GM12878 (cell line): ENCODE results near the gene OR6C70. TPM values are rescaled to one million over a fixed set of nuclear protein-coding genes. Genes with fewer than 3 reads are reported as not detected.

ENCODE experiments used
- ATAC-seq: fragments of 200-7000 bp; cut with Tn5 transposase; 3 replicates; pipeline ENCODE4 v1.9.1; 2020; ENCODE audit warnings: mild to moderate bottlenecking, moderate library complexity
- Bru-seq: library from RNA; stranded (reverse); fragments of 400-500 nt; gene quantifications from one replicate; lab custom pipeline; 2021; lab: Mats Ljungman, UMichigan
- BruChase-seq, 2 experiments: library from RNA; stranded (reverse); fragments of 400-500 nt; gene quantifications; one replicate each; lab custom pipeline; 2021; lab: Mats Ljungman, UMichigan
- BruUV-seq: library from RNA; stranded (reverse); fragments of 400-500 nt; replicated peaks from 2 replicates; lab custom pipeline; 2021; lab: Mats Ljungman, UMichigan
- CTCF ChIA-PET: fragments of 300-600 bp; sonication (Branson Sonifier 250); formaldehyde crosslinking; extraction: SDS; loops from one replicate; lab custom pipeline; 2021; ENCODE audit warnings: inconsistent platforms; lab: Yijun Ruan, JAX
- POLR2A ChIA-PET: fragments of 350-600 bp; formaldehyde crosslinking; extraction: SDS; loops from one replicate; lab custom pipeline; 2021; ENCODE audit warnings: inconsistent platforms; lab: Charles Lee
- RAD21 ChIA-PET: fragments of 300-600 bp; sonication (Branson Sonifier 250); formaldehyde crosslinking; loops from one replicate; lab custom pipeline; 2023; ENCODE audit warnings: antibody characterized with exemption; ENCODE audit not compliant: unreplicated experiment; lab: Charles Lee
- SMC1A ChIA-PET: fragments of 300-600 bp; sonication (Branson Sonifier 250); formaldehyde crosslinking; loops from one replicate; lab custom pipeline; 2023; ENCODE audit not compliant: unreplicated experiment, uncharacterized antibody; lab: Charles Lee
- DNase-seq: peaks from one replicate; pipeline ENCODE4 v3.0.0-alpha.2; 2011; ENCODE audit warnings: low read depth, low spot score
- FAIRE-seq: peaks from 3 replicates; lab custom pipeline; 2011; peaks lifted over from hg19 to GRCh38; lab: Jason Lieb, UNC
- H2AFZ ChIP-seq: 2 replicates; pipeline ENCODE4 v1.6.0; 2011; ENCODE audit warnings: low read depth, low read length, control low read depth; ENCODE audit not compliant: control insufficient read depth
- H3K27ac ChIP-seq: 2 replicates; pipeline ENCODE4 v1.5.1; 2011; ENCODE audit warnings: control low read depth; ENCODE audit not compliant: control insufficient read depth, insufficient read depth
- H3K27me3 ChIP-seq, 2 experiments: replicated peaks in 1 of 2; 2 replicates each; pipeline versions ENCODE4 v1.6.0 to v1.6.1; 2011; ENCODE audit warnings: low read length in 1 of 2; ENCODE audit not compliant: control insufficient read depth in 2 of 2, insufficient read depth in 2 of 2
- H3K36me3 ChIP-seq, 2 experiments: 2 replicates each; pipeline ENCODE4 v1.5.1; 2011; ENCODE audit warnings: low read length in 1 of 2; ENCODE audit not compliant: control insufficient read depth in 2 of 2, insufficient read depth in 2 of 2
- H3K4me1 ChIP-seq: 2 replicates; pipeline ENCODE4 v1.6.1; 2011; ENCODE audit warnings: mild to moderate bottlenecking, low read length, moderate library complexity, mixed read lengths; ENCODE audit not compliant: control insufficient read depth, insufficient read depth
- H3K4me2 ChIP-seq: 2 replicates; pipeline ENCODE4 v1.6.0; 2011; ENCODE audit warnings: control low read depth; ENCODE audit not compliant: control insufficient read depth, insufficient read depth
- H3K4me3 ChIP-seq: fragments of 200-600 bp; sonication (generic); 2 replicates; pipeline ENCODE4 v1.5.1; 2016
- H3K79me2 ChIP-seq: 2 replicates; pipeline ENCODE4 v1.6.0; 2011; ENCODE audit warnings: low read length; ENCODE audit not compliant: control insufficient read depth, insufficient read depth
- H3K9ac ChIP-seq: 2 replicates; pipeline ENCODE4 v1.8.0; 2011; ENCODE audit warnings: low read length, control low read depth, mixed read lengths; ENCODE audit not compliant: control insufficient read depth, insufficient read depth
- H3K9me3 ChIP-seq: replicated peaks from 3 replicates; pipeline ENCODE4 v1.5.1; 2011; ENCODE audit warnings: mild to moderate bottlenecking, low read length; ENCODE audit not compliant: control insufficient read depth, insufficient read depth
- H4K20me1 ChIP-seq: 2 replicates; pipeline ENCODE4 v1.6.0; 2011; ENCODE audit not compliant: control insufficient read depth, insufficient read depth
- ATF7 ChIP-seq: fragments of 450-650 bp; IDR thresholded peaks from 2 replicates; pipeline ENCODE4 v1.6.1; 2016; ENCODE audit warnings: low read depth, mild to moderate bottlenecking
- CEBPB ChIP-seq, 2 experiments: fragments of 150-350 bp in 1 of 2; IDR thresholded peaks; 2 replicates each; pipeline ENCODE4 v1.6.1; 2012 to 2014; ENCODE audit warnings: low read depth in 2 of 2, low read length in 2 of 2, borderline replicate concordance in 1 of 2, inconsistent platforms in 1 of 2
- CHD1 ChIP-seq: IDR thresholded peaks from 2 replicates; pipeline ENCODE4 v1.6.1; 2012; ENCODE audit warnings: low read depth, low read length, improper control_type of control experiment
- NRF1 ChIP-seq: conservative IDR thresholded peaks from 2 replicates; pipeline ENCODE4 v1.6.1; 2011; ENCODE audit warnings: mild to moderate bottlenecking, low read depth, low read length, improper control_type of control experiment
- POU2F2 ChIP-seq: IDR thresholded peaks from 3 replicates; pipeline ENCODE4 v1.6.1; 2011; ENCODE audit warnings: low read depth, mild to moderate bottlenecking, low read length, borderline replicate concordance
- PRDM15 ChIP-seq: fragments of 450-650 bp; formaldehyde crosslinking; IDR thresholded peaks from 2 replicates; pipeline ENCODE4 v1.4.0; 2020; ENCODE audit warnings: mild to moderate bottlenecking, moderate library complexity
- SKIL ChIP-seq: fragments of 450-650 bp; IDR thresholded peaks from 2 replicates; pipeline ENCODE4 v1.6.1; 2017; ENCODE audit warnings: mild to moderate bottlenecking, low read depth, inconsistent platforms; ENCODE audit not compliant: poor library complexity, severe bottlenecking
- SPI1 ChIP-seq: IDR thresholded peaks from 2 replicates; pipeline ENCODE4 v1.6.1; 2011; ENCODE audit warnings: low read depth, mild to moderate bottlenecking, low read length, moderate library complexity, borderline replicate concordance; ENCODE audit not compliant: insufficient read depth
- TCF7 ChIP-seq: IDR thresholded peaks from 2 replicates; pipeline ENCODE4 v1.6.1; 2014; ENCODE audit warnings: antibody characterized with exemption, borderline replicate concordance
- WGBS: methylation state at CpG from one replicate; pipeline ENCODE4 v1.1.6; 2016; ENCODE audit warnings: low lambda C conversion rate; ENCODE audit not compliant: insufficient replicate concordance, insufficient coverage; ENCODE audit errors: missing lambda C conversion rate; 5-methylcytosine and 5-hydroxymethylcytosine counted together
- in situ Hi-C: fragments of 300-500 bp; cut with MboI; formaldehyde crosslinking; loops from 9 replicates; pipeline ENCODE4 v1.14.3; 2018; ENCODE audit warnings: mixed read lengths
- intact Hi-C: fragments of 100-400 bp; cut with micrococcal nuclease; formaldehyde crosslinking; loops from one replicate; pipeline ENCODE4 v1.14.2; 2022; ENCODE audit not compliant: unreplicated experiment
- long read RNA-seq, 2 experiments: library from polyadenylated mRNA; unstranded; transcript quantifications; one replicate each; pipeline ENCODE4 v2.0.0, GENCODE V29; 2019 to 2020
- polyA minus RNA-seq, 3 experiments: library from RNA; depleted of rRNA, polyadenylated mRNA; stranded (reverse); fragments of >200 nt; gene quantifications; 2 replicates each; pipeline ENCODE4 v1.2.3, GENCODE V29; 2011
- polyA plus RNA-seq, 11 experiments: library from polyadenylated mRNA; depleted of rRNA in 4 of 11; unstranded in 6 of 11; stranded (reverse) in 5 of 11; fragments of >200 nt; fragmentation: Nextera tagmentation in 4 of 11; fragmentation: Illumina TruSeq in 1 of 11; extraction: Ambion mirVana in 4 of 11; extraction: Trizol in 1 of 11; gene quantifications; 1 replicate in 1 of 11; 2 replicates in 10 of 11; pipeline versions ENCODE4 v1.2.1 to v1.2.3, GENCODE V29; 2011 to 2016; ENCODE audit warnings: inconsistent platforms in 2 of 11, missing spikeins in 2 of 11, low read depth in 1 of 11
- total RNA-seq, 4 experiments: library from RNA; depleted of rRNA in 3 of 4; stranded (reverse); fragments of >200 nt in 3 of 4; fragmentation: Illumina TruSeq in 1 of 4; extraction: Trizol in 1 of 4; gene quantifications; 2 replicates each; pipeline versions ENCODE4 v1.2.1 to v1.2.3, GENCODE V29; 2013 to 2021
- TF ChIP-seq, protein P1 (sequence below): fragments of 150-350 bp; IDR thresholded peaks from 2 replicates; pipeline ENCODE4 v1.6.1; 2016; ENCODE audit warnings: low read depth, low read length

Gene OR6C70
- total RNA-seq (2013; cell fraction: nucleolus; rRNA removed): not detected in 2 replicates
- total RNA-seq (2014; rRNA removed) (not detected in 2 replicates), total RNA-seq (2014; rRNA removed; fragmentation: Illumina TruSeq; extraction: Trizol) (not detected in 2 replicates), total RNA-seq (2021) (not detected in 2 replicates), polyA plus RNA-seq (2011; rRNA removed) (not detected in 2 replicates), polyA plus RNA-seq (2014; fragmentation: Illumina TruSeq; extraction: Trizol) (not detected in 2 replicates), polyA plus RNA-seq (2014; fragmentation: Nextera tagmentation; extraction: Ambion mirVana) (not detected), polyA plus RNA-seq (2014; rRNA removed) (not detected in 2 replicates), polyA plus RNA-seq (2016; fragmentation: Nextera tagmentation; extraction: Ambion mirVana) (not detected), polyA minus RNA-seq (2011; rRNA and poly(A)+ RNA removed) (not detected in 2 replicates), Bru-seq, nascent RNA (not detected), BruChase-seq, experiment 1, labeled RNA remaining after a 6-hour chase (not detected), BruChase-seq, experiment 2, labeled RNA remaining after a 2-hour chase (not detected)
- polyA plus RNA-seq (2011; ENCODE audit: low read depth): not detected
- polyA plus RNA-seq (2011; cell fraction: cytosol; rRNA removed): not detected in 2 replicates
- not detected in 2 replicates for polyA plus RNA-seq (2011; cell fraction: nucleus; rRNA removed)
- not detected in 2 replicates for polyA plus RNA-seq (2012)
- not detected in 2 replicates for polyA minus RNA-seq (2011; cell fraction: cytosol; rRNA and poly(A)+ RNA removed)
- polyA minus RNA-seq (2011; cell fraction: nucleus; rRNA and poly(A)+ RNA removed): not detected in 2 replicates
- long read RNA-seq, experiment 1: 0 reads
- long read RNA-seq, experiment 2: 0 reads

DNA sequence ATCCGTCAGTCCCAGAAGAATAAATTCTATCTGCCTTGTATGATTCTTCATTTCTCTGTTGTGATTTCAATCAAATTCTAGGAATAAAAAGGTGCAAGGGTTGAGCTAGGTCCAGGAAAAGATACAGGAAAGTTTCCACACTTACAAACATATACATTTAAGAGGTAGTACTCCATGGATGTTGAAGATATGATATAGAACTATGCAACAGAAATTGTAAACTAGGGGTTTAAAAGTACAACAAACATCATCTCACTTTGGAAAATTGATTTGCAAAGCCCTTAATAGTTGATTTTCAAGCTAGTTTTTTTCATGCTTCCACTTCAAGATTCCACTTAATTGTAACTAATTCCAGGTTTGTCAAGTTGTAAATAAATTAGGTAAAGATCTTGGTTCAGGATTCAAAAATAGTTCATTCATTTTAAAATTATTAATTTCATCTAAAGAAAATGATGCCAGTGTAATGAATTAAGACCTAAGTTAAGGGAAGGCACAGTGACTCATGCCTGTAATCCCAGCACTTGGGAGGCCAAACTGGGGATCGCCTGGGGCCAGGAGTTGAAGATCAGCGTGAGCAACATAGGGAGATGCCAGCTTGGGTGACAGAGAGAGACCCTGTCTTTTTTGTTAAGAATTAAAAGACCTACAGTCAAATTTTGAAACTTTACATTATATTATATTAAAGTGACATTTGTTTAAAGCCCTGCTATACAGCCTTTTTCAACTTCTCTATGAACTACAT, at the start of gene OR6C70:
OR6C70 (minus strand) TSS at position 51 of the 742 bp plus-strand sequence; CDS start at position 51, 0 bp downstream.
- CTCF ChIA-PET: interaction anchor here (1.1 kb wide), 1 partner anchor 149 kb away, joined by 3 read pairs; no protein-coding TSS in a partner anchor
- DNase-seq (no peak), ATAC-seq (no peak), FAIRE-seq (no peak)
- BruUV-seq: no TSS peak
- in situ Hi-C loops: no loop called here
- Histone ChIP-seq H3K9ac (no peak within 1 kb of the TSS), H3K9me3 (no peaks in the 10 kb centered on the region), H2AFZ (no peak within 1 kb of the TSS), H3K4me1 (peaks cover 7% of the 10 kb centered on the region; the same call in 1 of the 2 replicates), H3K79me2 (no peaks in the 10 kb centered on the region), H3K4me2 (no peak within 1 kb of the TSS), H3K27ac (no peak within 1 kb of the TSS), H3K27me3 (no peaks in the 10 kb centered on the region), H3K36me3 (no peaks in the 10 kb centered on the region), H3K4me3 (no peak within 1 kb of the TSS), H4K20me1 (no peaks in the 10 kb centered on the region)
- WGBS: 45% methylated on average over 3 of the region's 3 CpGs
- POLR2A ChIA-PET: no interaction called here
- intact Hi-C loops: no loop called here
- RAD21 ChIA-PET: no interaction called here
- SMC1A ChIA-PET: no interaction called here
- no peak for TF ChIP-seq PRDM15 (CRISPR knock-in tag)
- no peak for TF ChIP-seq POU2F2
- TF ChIP-seq TCF7: no peak
- TF ChIP-seq CEBPB (IDR thresholded peaks at IDR 0.05; ENCODE audit: borderline replicate concordance in 1 of 2, low read depth in 2 of 2, low read length in 2 of 2): no peak
- TF ChIP-seq SPI1: no peak
- no peak for TF ChIP-seq ATF7
- no peak for TF ChIP-seq NRF1
- TF ChIP-seq, protein P1, sequence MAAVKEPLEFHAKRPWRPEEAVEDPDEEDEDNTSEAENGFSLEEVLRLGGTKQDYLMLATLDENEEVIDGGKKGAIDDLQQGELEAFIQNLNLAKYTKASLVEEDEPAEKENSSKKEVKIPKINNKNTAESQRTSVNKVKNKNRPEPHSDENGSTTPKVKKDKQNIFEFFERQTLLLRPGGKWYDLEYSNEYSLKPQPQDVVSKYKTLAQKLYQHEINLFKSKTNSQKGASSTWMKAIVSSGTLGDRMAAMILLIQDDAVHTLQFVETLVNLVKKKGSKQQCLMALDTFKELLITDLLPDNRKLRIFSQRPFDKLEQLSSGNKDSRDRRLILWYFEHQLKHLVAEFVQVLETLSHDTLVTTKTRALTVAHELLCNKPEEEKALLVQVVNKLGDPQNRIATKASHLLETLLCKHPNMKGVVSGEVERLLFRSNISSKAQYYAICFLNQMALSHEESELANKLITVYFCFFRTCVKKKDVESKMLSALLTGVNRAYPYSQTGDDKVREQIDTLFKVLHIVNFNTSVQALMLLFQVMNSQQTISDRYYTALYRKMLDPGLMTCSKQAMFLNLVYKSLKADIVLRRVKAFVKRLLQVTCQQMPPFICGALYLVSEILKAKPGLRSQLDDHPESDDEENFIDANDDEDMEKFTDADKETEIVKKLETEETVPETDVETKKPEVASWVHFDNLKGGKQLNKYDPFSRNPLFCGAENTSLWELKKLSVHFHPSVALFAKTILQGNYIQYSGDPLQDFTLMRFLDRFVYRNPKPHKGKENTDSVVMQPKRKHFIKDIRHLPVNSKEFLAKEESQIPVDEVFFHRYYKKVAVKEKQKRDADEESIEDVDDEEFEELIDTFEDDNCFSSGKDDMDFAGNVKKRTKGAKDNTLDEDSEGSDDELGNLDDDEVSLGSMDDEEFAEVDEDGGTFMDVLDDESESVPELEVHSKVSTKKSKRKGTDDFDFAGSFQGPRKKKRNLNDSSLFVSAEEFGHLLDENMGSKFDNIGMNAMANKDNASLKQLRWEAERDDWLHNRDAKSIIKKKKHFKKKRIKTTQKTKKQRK: no peak
- TF ChIP-seq SKIL: no peak
- no peak for TF ChIP-seq CHD1
